Heart left ventricle (tissue), 13 donors: ENCODE results near the gene SMOC2.

Experiments
- POLR2A ChIP-seq, 2 donors: fragments of 450-650 bp; IDR thresholded peaks; one replicate each; pipeline ENCODE4 v1.6.1; 2017; ENCODE audit warnings: antibody characterized with exemption in 2 of 2, mild to moderate bottlenecking in 2 of 2, moderate library complexity in 2 of 2
- TF ChIP-seq, protein P1 (sequence below), 12 donors: fragments of 200-600 bp; sonication (generic) in 4 of 12; IDR thresholded peaks; one replicate each; pipeline versions ENCODE4 v1.5.0 to v1.8.0; 2018 to 2022; ENCODE audit warnings: antibody characterized with exemption in 12 of 12, mild to moderate bottlenecking in 5 of 12
- donor health status: ischemic (EF 13 %, LVEDD 7.1; RV severe dilation, severe dysfunction).
- donor health status: DM: no; HTN: yes; CAD: no.
- donor health status: DM: no; HTN: no; CAD: no.
- donor health status: ischemic (EF 25% LVEDD 6.9; RV normal size, moderate dysfunction).
- donor health status: ischemic (EF 25% LVEDD 5.7; RV mildly dilated, moderate dysfunction).
- donor health status: ischemic (EF 35%, LVEDD 5.7; RV mildly dilated, moderate dysfunction).
- donor health status: nonischemic (EF 11% LVEDD 7.7; RV severe dilation, severe dysfunction).
- donor health status: DM: yes; HTN: yes; CAD: no.
- donor health status: PGD.
- donor health status: ischemic (EF 29% LVEDD 5.4; RV normal size, mild dysfunction).
- donor health status: nonischemic (EF 23%, LVEDD 6.1; RV moderate dilation, normal function).

GRCh38 chr6:168717491-168717890 lies 276.5 kb downstream of the SMOC2 start:
- TF ChIP-seq, protein P1, sequence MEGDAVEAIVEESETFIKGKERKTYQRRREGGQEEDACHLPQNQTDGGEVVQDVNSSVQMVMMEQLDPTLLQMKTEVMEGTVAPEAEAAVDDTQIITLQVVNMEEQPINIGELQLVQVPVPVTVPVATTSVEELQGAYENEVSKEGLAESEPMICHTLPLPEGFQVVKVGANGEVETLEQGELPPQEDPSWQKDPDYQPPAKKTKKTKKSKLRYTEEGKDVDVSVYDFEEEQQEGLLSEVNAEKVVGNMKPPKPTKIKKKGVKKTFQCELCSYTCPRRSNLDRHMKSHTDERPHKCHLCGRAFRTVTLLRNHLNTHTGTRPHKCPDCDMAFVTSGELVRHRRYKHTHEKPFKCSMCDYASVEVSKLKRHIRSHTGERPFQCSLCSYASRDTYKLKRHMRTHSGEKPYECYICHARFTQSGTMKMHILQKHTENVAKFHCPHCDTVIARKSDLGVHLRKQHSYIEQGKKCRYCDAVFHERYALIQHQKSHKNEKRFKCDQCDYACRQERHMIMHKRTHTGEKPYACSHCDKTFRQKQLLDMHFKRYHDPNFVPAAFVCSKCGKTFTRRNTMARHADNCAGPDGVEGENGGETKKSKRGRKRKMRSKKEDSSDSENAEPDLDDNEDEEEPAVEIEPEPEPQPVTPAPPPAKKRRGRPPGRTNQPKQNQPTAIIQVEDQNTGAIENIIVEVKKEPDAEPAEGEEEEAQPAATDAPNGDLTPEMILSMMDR (IDR thresholded peaks at IDR 0.05): no peak
- TF ChIP-seq POLR2A (IDR thresholded peaks at IDR 0.05): no peak
